HS-5 (cell line): ENCODE results near the gene CD58.
A peak's percentile ranks its signal among the peaks of the same experiment; 100 is the strongest.

Source experiments
- DNase-seq: peaks from one replicate; pipeline ENCODE4 v3.0.0-alpha.2; 2012; ENCODE audit warnings: low read depth

The CD58 gene

DNA sequence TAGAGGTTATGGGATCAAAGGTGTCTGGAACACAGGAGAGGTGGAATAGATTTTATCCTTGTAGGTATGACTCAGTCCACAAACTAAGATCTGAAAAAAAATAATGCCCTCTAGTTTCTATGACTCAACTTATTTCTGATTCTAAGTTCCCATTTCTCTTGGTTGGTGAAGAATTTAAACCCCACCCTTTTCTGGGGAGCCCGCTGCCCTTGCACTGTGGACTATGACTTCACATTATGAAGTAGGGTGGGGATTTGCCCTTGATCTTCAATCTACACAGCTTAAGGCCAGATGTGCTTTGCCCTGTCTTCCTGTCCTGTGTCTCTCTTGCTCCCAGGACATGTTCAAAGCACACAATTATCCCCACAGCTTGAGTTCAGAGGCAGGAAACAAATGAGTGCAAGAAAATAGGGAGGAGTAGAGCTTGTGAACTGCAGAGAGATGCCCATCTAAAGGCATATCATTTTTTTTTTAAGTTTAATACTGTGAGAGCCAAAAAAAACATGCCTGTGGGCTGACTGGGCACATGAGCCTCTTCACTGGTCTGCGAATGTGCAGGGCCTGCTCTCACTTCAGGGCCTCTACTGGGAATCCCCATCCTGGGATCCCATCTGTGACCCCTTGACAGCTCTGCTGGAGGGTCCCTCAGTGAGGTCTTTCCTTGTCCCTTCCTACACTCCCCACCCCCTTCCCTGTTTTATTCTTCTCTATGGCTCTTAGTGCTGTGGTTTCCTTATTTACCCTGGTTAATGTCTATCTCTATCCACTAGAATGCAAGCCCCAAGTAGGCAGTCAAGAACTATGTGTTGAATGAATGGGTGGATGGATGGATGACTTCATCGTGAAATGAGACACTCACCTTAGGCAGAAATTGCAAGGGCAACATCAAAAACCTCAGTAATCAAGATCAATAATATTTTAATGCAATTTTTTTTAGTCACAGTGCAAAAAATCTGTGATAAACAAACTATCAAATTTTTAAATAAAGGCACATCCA, 61.5 kb downstream of the CD58 start:
- peak; percentile 77 for DNase-seq

DNA sequence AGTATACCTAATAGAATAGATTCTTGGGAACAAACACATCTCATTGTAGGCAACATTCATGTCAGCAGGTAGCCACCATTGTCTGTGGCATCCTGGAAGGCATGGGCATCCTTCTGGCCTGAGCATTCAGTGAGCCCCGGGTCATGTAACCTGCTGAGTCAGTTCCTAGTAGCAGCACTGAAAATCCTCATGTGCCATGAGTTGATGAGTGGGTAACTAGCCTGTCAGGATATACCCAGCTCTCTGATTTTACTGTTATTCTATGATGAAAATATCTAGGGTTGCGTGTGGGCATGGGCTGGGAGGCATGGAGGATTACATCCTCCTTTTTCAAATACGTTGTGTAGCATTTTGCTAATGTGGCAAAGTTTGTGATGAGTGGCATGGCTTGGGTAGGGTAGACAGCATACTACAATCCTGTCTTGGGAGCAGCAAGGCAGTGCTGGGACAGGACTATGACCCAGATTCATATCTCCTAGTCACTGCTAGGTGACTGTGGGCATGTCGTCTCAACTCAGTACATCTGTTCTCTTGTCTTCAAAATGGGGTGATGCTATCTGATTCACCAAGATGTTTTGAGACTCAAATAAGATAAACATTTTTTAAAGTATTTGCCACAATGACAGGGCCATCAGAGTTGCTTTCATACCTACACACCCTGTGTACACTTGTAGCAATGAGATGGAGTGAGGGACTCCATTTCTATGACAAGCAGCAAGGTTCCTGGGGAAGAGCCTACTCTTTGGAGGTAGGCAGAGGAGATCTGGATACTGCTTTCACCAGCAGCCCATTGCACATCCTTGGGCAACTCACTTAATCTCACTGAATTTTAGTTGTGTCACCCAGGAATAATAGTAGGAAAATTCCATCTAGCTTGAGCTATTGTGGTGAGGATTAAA, 62.5 kb downstream of the CD58 start:
- DNase-seq = no peak

DNA sequence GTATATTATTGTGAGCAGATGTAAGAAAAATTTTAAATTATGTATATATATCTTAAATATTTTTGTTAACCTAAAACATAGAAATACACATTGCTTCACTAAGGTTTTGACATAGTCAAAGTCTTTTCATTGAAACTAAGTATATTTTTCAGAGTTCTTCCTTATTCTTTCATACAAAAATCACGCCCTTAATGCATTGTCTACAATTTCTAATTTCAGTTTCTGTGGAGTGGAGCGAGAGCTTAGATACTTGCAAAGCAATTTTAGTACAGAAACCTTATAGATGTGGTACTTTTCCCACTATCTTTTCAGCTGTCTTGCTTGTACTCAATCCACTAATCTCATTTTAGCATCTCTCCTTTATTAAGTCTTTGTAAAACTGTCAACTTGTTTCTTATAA, 63.2 kb downstream of the CD58 start:
- no peak for DNase-seq

DNA sequence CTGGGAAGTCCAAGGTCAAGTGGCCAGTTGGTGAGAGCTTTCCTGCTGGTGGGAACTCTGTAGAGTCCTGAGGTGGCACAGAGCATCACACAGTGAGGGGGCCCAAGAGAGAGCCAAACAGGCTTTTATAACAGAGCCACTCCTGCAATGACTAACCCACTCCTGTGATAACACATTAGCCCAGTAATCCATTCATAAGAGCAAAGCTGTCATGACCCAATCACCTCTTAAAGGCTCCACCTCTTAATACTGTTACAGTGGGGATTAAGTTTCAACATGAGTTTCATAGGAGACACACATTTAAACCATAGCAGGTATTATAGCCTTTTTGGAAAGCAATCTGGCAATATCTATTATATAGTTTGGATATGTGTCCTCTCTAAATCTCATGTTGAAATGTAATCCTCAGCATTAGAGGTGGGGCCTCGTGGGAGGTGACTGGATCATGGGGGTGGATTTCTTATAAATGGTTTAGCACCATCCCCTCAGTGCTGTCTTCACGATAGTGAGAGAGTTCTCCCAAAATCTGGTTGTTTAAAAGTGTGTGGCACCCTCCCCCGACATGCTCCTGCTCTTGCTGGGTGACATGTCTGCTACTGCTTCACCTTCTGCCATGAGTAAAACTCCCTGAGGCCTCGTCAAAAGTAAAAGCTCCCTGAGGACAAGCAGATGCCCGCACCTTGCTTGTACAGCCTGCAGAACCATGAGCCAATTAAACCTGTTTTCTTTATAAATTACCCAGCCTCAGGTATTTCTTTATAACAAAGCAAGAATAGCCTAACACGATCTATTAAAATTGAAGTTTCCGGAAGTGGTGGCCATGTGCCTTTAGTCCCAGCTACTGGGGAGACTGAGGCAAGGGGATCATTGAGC, 64.5 kb downstream of the CD58 start:
- no peak for DNase-seq

DNA sequence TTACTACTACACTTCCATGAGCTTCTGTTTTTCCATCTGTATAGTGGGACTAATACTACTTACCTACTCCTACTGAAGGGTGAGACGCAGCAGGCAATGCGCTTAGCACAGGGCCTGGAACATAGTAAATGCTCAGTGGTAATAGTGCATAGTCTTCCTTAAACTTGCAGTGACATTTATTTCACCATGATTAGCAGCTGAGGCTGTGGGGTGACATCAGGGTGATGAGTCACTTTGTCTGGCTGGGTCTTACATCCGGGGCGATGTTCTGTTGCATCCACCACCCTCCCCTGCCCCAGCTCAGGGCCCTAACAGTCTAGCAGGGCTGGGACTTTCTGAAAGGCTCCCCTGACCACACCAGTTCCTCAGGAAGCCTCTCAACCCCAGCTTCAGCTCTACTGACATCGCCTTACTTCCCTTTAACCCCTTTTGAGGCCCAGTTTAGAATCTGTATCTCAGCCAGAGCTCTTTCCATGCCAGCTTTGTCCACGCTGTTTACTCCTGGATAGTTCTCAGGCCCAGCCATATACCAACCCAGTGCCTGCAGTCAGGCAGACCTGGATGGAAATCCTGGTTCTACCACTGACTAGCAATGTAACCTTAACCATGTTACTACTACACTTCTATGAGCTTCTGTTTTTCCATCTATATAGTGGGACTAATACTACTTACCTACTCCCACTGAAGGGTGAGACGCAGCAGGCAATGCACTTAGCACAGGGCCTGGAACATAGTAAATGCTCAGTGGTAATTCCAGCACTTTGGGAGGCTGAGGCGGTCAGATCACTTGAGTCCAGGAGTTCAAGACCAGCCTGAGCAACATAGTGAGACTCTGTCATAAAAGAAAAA, 66.3 kb downstream of the CD58 start:
- DNase-seq = no peak

DNA sequence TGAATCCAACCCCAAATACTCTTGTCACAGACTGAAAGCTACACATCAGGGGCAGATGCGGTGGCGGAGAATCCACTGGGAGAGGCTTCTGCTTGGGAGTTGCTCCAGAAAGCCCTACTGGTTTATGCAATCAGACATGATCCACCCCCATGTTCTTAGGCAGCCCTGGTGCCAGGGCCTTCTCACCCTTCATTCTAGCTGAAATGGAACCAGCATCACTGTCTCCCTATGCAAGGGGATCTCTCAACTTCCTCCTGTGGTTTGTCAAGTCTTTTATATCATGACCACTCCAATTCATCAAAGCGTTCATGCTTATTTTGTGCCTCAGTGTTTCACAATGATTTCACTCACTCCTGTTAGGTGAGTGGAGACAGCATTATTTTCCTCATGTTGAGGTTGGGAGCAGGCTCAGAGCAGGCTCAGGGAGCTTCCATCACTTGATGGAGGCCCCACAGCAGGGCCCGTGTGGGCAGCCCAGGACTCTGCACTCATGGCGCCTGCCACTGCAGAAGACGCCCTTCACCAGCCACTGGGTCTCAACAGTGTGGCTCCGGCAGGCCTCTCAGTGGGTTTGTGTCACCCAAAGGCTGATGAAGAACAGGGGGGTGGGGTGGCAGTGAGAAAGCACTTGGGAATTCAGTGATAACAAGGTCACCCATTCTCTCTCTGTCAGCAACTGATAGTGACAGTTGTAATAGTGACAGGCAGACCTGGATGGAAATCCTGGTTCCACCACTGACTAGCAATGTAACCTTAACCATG, 67.1 kb downstream of the CD58 start:
- DNase-seq = no peak

DNA sequence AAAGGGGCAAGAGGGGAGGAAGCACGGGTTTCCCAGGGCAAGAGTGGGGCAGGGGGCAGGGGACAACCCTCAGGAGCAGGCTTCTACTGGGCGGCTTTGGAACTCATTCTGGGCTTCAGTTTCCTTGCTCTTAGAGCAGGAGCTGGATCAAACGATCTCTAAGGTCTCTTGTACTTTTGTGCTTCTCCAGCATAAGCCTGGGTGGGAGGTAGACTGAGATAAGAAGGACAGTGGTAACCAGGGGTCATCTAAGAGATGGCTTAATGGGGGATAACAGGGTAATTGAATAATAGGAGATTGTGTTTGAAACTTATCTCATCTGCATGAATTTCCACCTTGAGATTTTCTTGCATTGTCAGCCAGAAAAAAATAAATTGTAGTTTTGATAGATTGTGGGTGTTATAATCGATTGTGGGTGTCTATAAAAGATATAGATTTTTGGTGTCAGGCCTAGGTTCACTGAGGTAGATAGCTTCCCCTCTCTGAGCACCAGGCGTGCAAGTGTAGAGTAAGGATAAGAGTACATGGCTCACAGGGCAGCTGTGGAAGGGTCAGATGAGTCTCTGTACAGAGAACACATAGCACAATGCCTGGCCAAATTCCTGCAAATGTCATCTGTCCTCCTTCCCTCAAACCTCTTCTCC, 68.0 kb downstream of the CD58 start:
- DNase-seq = no peak

DNA sequence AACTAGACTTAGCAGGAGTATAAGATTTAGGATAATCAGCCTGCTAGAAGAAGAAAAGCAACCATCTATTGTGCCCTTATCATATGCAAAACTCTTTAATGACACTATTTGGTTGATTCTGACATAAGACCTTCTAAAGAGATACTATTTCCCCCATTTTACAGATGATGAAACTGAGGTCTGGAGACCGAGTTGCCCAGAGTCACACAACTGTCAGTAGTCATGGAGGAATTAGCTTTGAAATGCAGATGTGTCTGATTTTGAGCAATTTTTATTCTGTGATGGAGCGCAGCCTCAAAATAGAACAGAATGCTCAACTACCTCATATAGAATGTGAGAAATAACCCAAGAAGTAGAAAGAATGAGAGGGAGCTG, 69.0 kb downstream of the CD58 start:
- no peak for DNase-seq

DNA sequence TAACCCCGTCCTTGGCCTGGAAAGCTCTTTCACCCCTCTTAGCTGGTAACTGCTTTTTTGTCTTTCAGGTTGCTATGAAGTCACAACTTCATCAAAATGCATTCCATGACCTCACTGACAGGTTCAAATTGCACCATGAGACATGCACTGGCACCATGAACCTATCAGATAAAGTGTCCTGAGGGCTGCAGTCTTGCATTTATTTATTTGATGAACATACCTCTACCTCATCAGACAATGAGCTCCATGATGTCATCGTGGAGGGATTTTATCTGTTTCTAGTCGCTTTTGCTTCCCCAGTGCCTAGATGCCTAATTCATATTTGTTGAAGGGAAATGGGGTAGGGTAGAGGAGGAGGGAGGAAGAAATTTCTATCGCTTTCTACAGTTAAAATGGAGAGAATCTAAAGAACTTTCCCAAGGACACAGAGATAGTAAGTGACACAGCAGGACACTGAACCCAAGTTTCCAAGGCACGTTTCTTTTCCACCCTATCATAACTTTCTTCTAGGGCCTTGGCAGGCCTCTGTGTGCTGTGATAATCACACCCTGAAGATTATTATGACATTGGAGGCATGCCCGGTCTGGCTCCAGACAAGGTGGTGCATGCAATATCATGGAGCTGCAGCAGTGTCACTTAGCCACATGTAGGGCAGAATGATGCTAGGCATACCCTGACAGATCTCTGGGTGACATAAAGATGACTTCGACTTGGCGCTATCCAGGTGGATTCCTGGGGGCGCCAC, 69.5 kb downstream of the CD58 start:
- DNase-seq = no peak

DNA sequence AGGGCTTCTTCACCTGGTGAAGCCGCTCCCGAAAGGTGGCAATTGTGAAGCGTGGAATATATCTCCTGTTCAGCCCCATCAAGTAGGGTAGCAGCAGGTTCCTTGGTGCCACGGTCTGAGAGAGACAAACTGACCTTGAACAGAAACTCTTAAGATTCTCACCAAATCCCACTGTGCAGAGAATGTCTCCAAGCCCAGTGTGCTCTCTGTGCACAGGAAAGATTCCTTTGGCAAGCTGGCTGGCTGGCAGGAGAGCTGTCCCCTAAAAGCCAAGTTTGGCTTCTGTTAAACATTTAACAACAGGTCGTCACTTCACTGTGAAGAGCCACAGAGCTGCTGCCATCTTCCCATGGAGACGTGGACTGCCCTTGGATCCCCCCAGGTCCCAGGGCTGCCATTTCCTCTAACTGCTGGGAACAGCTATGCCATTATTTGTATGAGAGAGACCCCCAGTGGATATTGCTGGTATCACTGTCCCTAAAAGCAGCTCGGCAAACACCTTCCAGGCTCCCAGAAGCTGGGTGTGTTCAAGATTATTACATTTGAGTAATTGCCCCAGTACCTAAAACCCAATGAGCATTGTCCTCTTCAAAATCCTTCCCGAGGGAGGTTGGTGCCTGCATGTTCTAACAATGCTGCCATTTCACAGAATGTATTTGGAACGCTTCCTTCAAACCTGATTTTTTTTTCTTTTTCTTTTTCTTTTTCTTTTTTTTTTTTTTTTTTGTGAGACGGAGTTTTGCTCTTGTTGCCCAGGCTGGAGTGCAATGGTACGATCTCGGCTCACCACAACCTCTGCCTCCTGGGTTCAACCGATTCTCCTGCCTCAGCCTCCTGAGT, 71.8 kb downstream of the CD58 start:
- DNase-seq = peak; percentile 40

DNA sequence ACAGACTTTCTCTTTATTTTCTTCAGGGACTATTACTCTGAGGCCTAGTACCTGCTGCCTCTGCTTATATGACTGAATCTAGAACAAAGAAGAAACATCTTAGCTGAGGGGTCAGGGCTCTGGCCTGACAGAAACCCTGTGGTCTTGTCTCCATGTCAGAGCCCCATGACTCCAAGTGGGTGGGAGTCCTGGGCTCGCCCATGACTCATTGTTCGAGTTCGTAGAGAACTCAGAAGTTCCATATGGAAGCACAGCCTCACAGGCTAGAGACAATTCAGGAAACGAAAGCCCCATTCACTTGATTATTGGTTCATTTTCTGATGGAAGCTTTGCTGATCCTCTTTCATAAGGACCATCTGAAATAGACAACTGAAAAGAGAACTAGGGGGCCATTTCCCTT, 73.2 kb downstream of the CD58 start:
- no peak for DNase-seq

DNA sequence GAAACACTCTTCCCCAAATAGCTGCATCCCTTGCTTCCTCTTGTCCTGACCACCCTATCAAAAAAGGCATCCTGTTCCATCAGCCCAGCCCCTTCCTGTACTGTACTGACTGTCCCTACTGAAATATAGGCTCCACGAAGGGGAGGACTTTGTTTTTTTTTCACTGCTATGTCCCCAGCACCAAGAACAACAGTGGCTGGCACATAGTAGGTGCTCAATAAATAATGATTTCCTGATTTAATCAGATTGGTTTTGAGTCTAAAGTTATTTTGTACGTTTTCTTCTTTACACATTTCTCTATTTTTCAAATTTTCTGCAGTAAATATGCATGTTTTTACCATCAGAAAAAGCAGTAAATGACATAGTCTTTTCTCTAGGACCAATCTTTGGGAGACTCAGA, 73.9 kb downstream of the CD58 start:
- no peak for DNase-seq

DNA sequence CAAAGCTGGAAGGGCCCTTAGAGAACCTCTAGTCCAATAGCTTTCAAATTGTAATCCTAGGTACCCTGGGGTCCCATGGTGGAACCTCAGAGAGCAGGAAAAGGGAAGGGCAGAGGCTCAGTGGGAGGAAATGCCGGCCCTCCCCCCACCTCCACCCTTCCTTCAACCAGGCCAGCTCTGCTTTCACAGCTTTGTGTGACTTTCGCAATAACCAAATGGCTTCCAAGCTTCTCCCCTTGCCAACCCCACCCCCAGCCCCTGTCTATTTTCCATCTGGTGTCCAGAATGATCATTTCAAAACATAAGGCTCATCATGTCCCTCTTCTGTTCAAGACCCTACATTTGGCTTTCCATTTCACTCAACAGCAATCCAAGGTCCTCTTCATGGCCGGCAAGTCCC, 74.4 kb downstream of the CD58 start:
- DNase-seq = no peak

DNA sequence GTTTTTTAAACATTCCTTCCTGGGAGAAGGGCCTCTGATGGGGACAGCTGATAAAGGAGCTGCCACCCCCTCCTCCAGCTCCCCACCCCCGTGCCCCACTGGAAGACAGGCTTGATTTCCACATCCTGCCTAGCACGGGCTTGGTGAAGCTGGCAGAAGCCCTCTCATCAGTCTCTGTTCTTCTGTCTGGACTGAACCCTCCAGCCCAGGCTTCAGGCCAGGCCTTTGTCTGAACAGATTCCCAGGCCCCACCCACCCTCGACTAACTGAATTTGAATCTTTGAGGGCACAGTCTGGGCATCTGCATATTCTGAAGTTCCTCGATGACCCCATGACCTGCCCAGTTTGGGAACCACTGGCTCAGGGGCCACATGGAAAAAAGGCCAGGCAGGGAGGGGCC, 75.3 kb downstream of the CD58 start:
- DNase-seq = no peak

DNA sequence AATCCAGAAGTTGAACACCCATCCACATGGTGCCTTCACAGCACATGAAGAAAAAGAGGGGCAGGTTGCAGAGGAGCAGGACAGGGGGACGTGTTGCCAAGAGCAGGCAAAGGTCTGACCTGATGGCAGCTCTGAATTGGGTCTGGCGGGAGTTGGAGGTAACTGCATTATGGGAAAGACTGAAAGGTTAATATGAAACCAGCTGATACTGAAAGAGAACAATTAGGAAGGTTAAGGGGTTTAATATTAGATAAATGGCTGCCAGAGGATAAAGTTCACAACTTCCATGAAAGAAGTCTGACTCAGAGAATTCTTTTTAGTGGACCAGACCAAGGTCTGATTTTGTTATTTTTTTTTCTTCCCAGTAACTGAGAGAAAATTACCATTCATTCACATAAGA, 76.1 kb downstream of the CD58 start:
- DNase-seq = no peak

DNA sequence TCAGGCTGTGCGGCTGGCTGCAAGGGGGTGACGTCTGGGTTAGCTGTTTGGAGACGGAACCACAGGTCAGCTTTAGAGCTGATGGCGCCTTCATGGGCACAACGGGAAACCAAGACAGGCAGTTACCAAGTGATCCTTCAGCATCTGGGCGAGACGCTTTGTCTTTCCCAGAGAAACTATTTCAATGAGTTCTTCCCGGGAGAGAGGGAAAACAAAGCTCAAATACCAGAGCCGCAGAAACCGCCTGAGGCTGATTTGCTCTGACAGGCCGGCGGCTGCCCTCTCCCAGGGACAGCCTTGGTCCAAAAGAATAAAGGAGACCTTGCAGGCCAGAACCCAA, 76.5 kb downstream of the CD58 start:
- no peak for DNase-seq

DNA sequence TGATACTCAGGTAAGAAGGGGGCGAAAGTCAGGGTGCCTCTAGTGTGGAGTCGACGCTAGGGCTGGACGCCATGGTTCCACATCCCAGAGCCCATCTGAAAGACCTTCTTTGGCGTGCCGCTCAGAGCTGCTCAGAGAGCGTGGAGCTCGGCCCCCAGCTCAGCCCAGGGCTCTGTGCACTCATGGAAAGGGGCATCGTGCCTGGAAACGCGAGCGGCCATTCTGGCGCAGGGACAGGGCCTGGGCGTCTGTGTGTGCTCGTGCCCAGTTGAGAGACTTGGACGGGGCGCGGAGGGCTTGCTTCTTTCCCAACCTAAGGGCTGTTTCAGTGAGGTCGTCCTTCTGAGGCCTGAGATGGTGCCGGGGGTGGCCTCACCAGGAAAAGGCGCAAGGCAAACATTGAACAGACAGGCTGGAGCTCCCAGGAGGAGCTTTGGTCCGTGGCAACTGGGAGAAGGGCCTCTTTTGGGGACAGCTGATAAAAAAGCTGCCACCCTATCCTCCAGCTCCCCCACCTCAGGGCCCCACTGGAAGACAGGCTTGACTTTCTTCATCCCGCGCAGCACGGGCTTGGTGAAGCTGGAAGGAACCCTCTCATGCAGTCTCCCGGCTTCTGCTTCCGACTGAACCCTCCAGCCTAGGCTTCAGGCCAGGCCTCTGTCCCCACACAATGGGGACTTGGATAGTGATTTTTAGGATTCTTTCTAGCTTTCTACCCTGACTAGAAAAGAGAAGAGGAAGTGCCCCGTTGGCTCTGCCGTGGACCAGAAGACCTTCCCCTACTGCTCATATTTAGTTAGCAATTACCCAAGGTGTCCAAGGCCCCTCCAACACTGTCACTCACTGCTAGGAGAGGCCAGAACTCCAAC, 77.1 kb downstream of the CD58 start:
- DNase-seq = no peak
